ENCODE measurements around the gene IGLL5.
"Not testable (repeated sequence)": the region's sequence is repeated elsewhere in the genome, so short reads cannot be mapped to it uniquely, and the experiment has no call there.

IGLL5 gene

DNA sequence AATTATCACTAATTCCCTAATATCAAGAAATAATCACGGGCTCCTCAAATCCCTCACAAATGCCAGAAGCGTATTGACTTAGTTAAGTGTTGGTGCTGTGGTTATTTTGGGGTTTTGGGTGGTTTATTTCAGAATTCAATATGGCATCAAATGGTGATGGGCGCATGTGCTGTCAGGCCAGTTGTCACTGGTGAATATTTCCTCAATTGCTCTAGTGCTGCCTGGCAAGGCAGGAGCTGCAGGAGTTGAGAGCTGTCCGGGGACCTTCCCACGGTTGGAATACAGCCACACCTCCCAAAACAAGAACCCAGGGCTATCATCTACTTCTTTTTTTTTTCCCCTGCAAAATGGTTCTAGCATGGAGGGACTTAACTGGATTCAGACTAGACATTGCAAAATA is 10.3 kb downstream of the IGLL5 start:
- DNase-seq (ENCODE audit: low read depth) = no peak
- TF ChIP-seq, protein P1, sequence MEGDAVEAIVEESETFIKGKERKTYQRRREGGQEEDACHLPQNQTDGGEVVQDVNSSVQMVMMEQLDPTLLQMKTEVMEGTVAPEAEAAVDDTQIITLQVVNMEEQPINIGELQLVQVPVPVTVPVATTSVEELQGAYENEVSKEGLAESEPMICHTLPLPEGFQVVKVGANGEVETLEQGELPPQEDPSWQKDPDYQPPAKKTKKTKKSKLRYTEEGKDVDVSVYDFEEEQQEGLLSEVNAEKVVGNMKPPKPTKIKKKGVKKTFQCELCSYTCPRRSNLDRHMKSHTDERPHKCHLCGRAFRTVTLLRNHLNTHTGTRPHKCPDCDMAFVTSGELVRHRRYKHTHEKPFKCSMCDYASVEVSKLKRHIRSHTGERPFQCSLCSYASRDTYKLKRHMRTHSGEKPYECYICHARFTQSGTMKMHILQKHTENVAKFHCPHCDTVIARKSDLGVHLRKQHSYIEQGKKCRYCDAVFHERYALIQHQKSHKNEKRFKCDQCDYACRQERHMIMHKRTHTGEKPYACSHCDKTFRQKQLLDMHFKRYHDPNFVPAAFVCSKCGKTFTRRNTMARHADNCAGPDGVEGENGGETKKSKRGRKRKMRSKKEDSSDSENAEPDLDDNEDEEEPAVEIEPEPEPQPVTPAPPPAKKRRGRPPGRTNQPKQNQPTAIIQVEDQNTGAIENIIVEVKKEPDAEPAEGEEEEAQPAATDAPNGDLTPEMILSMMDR (conservative IDR thresholded peaks at IDR 0.05; ENCODE audit: low read depth, low read length) = no peak
- H3K4me3 ChIP-seq (ENCODE audit: low read length) = no peak overlapping the region

DNA sequence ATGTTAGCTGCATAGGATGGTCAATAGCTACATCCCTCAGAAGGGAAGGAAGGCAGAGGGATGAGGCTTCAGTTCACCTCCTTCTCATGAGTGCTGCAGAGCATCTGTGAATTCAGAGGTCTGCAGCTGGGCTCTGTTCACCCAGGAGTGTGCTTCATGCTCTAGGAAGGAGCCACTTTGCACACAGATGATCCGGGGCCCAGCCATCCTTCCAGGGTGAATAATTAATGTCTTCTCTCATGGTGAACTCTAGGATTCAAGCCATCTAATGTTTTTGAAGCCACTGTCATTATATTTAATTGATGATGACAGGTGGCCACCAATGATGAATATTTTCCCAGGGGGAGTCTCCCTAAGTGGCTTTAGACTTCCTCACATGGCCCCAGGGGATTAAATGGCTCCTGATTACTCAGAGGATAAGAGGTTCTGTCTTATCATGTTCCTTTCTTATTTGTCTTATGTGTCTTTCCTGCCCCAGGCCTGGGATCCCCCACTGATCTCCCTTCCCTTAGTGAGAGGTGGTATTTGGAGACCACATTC is 10.9 kb downstream of the IGLL5 start:
- H3K4me3 ChIP-seq (ENCODE audit: low read length); DNase-seq (ENCODE audit: low read depth): not testable (repeated sequence)

- DNase-seq (ENCODE audit: low read depth); H3K4me3 ChIP-seq (ENCODE audit: low read length): not testable (repeated sequence)
These were observed 11.9 kb downstream of the IGLL5 start for GRCh38 chr22:22899342-22900080.

DNA sequence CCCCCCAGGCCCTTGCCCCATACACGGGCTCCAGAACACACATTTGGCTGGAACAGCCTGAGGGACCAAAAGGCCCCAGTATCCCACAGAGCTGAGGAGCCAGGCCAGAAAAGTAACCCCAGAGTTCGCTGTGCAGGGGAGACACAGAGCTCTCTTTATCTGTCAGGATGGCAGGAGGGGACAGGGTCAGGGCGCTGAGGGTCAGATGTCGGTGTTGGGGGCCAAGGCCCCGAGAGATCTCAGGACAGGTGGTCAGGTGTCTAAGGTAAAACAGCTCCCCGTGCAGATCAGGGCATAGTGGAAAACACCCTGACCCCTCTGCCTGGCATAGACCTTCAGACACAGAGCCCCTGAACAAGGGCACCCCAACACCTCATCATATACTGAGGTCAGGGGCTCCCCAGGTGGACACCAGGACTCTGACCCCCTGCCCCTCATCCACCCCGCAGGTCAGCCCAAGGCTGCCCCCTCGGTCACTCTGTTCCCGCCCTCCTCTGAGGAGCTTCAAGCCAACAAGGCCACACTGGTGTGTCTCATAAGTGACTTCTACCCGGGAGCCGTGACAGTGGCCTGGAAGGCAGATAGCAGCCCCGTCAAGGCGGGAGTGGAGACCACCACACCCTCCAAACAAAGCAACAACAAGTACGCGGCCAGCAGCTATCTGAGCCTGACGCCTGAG is 13.1 kb downstream of the IGLL5 start:
- not testable (repeated sequence) for H3K4me3 ChIP-seq (ENCODE audit: low read length); DNase-seq (ENCODE audit: low read depth)

- no peak for DNase-seq (ENCODE audit: low read depth)
These were observed 14.1 kb downstream of the IGLL5 start for GRCh38 chr22:22901578-22902218.

DNA sequence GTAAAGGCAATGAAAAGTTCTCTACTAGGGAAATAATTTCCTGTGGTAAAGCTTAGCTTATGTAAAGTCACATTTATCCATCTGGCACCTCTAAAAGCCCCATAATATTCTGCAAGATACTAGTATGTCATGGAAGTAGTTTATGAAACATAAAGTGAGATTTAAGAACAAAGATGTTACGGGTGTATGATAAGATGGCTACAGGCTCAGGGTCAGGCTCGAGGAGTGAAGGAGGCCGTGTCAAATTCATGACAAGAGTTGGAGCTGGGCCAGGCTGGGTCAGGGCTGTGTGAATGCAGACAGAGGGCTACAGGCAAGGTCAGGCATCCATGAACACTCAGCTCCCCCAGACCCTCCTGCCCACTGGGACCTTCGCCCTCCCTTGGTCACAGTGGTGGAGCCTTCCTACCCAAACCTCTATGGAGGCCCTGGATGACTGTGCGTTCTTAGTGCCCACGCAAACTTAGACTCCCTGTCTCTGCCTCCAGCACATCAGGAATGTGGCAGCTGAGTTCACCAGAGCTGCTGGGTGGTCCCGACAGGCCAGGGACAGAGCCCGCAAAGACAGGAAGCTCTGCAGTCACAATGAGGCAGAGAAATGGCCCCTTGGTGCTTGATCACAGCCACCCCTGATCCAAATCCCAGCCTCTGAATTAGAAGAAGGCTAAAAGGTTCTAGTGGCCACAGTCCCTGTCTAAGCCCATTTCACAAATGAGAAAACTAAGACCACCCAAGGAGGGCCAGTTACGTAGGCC is 14.8 kb downstream of the IGLL5 start:
- TF ChIP-seq, protein P1 (conservative IDR thresholded peaks at IDR 0.05; ENCODE audit: low read depth, low read length) = no peak
- DNase-seq (ENCODE audit: low read depth) = no peak
- no peak overlapping the region for H3K4me3 ChIP-seq (ENCODE audit: low read length)

More at GRCh38 chr22:22901578-22902218, 14.1 kb downstream of the IGLL5 start:
- no peak overlapping the region for H3K4me3 ChIP-seq (ENCODE audit: low read length)
- TF ChIP-seq, protein P1 (conservative IDR thresholded peaks at IDR 0.05; ENCODE audit: low read depth, low read length) = no peak

DNA sequence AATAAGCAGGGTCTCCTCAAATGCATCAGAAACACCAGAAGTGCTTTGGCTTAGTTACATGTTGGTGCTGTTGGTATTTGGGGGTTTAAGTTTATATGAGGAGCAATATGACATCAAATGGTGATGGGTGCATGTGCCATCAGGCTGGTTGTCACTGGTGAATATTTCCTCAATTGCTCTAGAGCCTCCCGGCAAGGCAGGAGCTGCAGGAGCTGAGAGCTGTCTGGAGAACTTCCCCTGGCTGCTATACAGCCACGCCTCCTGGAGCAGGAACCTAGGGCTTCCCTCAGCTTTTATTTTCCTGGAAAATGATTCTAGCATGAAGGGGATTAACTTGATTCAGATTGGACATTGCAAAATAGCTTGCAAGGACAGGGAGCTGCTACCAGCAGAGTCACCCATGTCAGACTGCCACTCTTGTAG is 15.8 kb downstream of the IGLL5 start:
- no peak for DNase-seq (ENCODE audit: low read depth)
- no peak overlapping the region for H3K4me3 ChIP-seq (ENCODE audit: low read length)

GRCh38 chr22:22903781-22904192 is 16.2 kb downstream of the IGLL5 start:
- DNase-seq (ENCODE audit: low read depth); H3K4me3 ChIP-seq (ENCODE audit: low read length): not testable (repeated sequence)

More for the DNA sequence above, 15.8 kb downstream of the IGLL5 start:
- TF ChIP-seq, protein P1 (conservative IDR thresholded peaks at IDR 0.05; ENCODE audit: low read depth, low read length) = no peak

DNA sequence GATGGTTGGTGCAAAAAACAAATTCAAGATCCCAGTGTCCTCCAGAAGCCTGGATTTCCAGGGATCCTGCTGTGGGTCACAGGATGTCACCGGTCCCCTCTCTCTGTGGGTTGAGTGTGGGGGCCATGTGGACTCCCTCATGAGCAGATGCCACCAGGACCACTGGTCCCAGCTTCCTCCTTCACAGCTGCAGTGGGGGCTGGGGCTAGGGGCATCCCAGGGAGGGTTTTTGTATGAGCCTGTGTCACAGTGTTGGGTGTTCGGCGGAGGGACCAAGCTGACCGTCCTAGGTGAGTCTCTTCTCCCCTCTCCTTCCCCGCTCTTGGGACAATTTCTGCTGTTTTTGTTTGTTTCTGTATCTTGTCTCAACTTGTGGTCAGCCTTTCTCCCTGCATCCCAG is 17.1 kb downstream of the IGLL5 start:
- H3K4me3 ChIP-seq (ENCODE audit: low read length); DNase-seq (ENCODE audit: low read depth): not testable (repeated sequence)

GRCh38 chr22:22906391-22906790 is 18.8 kb downstream of the IGLL5 start:
- not testable (repeated sequence) for H3K4me3 ChIP-seq (ENCODE audit: low read length); DNase-seq (ENCODE audit: low read depth)
